ENCODE measurements around the gene CBY1. TPM values are rescaled to one million over a fixed set of nuclear protein-coding genes. Genes with fewer than 3 reads are reported as not detected.
A peak's percentile ranks its signal among the peaks of the same experiment; 100 is the strongest.

CBY1 gene
- total RNA-seq, 4 donors from 2014 or later, result 8.7 to 21.1 (median 13.1) TPM

DNA sequence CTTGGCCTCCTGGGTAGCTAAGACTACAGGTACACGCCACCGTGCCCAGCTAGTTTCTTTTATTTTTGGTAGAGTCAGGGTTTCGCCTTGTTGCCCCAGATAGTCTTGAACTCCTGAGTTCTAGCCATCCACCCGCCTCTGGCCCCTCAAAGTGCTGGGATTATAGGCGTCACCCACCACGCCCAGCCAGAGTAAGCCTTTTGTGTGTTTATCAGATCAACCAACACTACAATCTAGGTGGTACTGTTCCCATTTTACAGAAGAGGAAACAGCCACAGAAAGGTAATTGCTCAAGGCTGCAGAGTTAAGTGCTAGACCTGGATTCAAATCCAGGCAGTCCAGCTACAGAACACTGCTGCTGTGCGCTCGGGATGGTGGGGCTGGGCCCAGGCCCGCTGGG, 28.5 kb downstream of the CBY1 start:
- no peaks in the 10 kb centered on the region for H3K27me3 ChIP-seq
- no peak overlapping the region for H3K27ac ChIP-seq
- H3K36me3 ChIP-seq, result peaks cover 5 to 70% (median 33%) of the 10 kb centered on the region in 3 donors
- DNase-seq, result no peak
- 87% methylated on average over 9 of the region's 9 CpGs for WGBS, 2 donors
- H3K9me3 ChIP-seq, result no peaks in the 10 kb centered on the region
- no peak for TF ChIP-seq POLR2A (IDR thresholded peaks at IDR 0.05)
- TF ChIP-seq, protein P1, sequence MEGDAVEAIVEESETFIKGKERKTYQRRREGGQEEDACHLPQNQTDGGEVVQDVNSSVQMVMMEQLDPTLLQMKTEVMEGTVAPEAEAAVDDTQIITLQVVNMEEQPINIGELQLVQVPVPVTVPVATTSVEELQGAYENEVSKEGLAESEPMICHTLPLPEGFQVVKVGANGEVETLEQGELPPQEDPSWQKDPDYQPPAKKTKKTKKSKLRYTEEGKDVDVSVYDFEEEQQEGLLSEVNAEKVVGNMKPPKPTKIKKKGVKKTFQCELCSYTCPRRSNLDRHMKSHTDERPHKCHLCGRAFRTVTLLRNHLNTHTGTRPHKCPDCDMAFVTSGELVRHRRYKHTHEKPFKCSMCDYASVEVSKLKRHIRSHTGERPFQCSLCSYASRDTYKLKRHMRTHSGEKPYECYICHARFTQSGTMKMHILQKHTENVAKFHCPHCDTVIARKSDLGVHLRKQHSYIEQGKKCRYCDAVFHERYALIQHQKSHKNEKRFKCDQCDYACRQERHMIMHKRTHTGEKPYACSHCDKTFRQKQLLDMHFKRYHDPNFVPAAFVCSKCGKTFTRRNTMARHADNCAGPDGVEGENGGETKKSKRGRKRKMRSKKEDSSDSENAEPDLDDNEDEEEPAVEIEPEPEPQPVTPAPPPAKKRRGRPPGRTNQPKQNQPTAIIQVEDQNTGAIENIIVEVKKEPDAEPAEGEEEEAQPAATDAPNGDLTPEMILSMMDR (IDR thresholded peaks at IDR 0.05), result no peak
- no peak overlapping the region for H3K4me3 ChIP-seq
- intact Hi-C loops (cut with DNase I), result no loop called here
- peaks cover 6 to 24% (median 9%) of the 10 kb centered on the region in 3 donors for H3K4me1 ChIP-seq

DNA sequence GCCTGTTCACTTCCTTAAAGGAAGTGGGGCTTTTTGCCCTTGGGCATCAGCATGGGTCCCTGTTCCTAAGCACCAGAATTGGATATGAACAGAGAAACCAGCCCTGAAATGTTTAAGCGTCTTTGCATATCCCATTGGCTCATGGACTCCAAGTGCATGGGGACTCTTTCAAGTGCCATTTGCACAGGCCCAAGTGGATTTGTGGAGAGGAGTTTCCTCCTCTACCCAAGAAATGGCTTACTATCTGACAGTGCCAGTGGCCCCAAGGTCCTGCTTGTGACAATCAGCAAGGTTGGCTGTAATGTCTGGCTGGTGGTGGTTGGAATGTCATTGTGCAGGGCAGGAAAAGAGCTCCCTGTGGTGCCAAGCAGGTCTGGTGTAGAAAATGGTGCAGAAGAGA, 29.3 kb downstream of the CBY1 start:
- Histone ChIP-seq H3K4me3 (no peak overlapping the region), H3K27ac (no peak overlapping the region), H3K27me3 (no peaks in the 10 kb centered on the region), H3K36me3 (peaks cover 5 to 73% (median 33%) of the 10 kb centered on the region in 3 donors), H3K4me1 (peaks cover 6 to 24% (median 9%) of the 10 kb centered on the region in 3 donors), H3K9me3 (no peaks in the 10 kb centered on the region)
- no peak for DNase-seq
- TF ChIP-seq, protein P1 (IDR thresholded peaks at IDR 0.05), result no peak
- TF ChIP-seq POLR2A (IDR thresholded peaks at IDR 0.05), result no peak
- WGBS, 2 donors, result 89 to 100% methylated on average over 1 of the region's 1 CpG
- intact Hi-C loops (cut with DNase I), result no loop called here

DNA sequence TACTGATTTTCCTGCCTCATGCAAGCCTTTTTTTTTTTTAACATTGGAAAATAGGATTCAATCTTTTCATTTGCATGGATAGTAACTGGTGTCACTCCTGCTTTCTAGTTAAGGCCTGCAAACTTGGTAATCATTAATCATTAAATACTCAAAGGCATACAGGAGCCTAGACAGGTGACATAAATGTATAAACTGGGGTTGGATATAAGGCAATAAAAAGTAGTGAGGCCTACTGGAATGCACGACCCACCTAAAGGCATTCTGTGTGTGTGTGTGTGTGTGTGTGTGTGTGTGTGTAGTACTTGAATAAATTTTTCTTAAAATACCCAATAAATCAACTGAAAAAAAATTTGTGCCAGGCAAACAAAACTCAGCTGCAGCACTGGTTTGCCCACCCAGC, 33.2 kb downstream of the CBY1 start:
- no peaks in the 10 kb centered on the region for H3K9me3 ChIP-seq
- no peaks in the 10 kb centered on the region for H3K4me1 ChIP-seq
- no peak overlapping the region for H3K27ac ChIP-seq
- peaks cover 13 to 83% (median 35%) of the 10 kb centered on the region in 3 donors for H3K36me3 ChIP-seq
- TF ChIP-seq POLR2A (IDR thresholded peaks at IDR 0.05), result no peak
- TF ChIP-seq, protein P1 (IDR thresholded peaks at IDR 0.05), result no peak
- no peak for DNase-seq
- no peak overlapping the region for H3K4me3 ChIP-seq
- intact Hi-C loops (cut with DNase I), result no loop called here
- no peaks in the 10 kb centered on the region for H3K27me3 ChIP-seq
- WGBS, 2 donors, result 69 to 76% methylated on average over 1 of the region's 1 CpG

DNA sequence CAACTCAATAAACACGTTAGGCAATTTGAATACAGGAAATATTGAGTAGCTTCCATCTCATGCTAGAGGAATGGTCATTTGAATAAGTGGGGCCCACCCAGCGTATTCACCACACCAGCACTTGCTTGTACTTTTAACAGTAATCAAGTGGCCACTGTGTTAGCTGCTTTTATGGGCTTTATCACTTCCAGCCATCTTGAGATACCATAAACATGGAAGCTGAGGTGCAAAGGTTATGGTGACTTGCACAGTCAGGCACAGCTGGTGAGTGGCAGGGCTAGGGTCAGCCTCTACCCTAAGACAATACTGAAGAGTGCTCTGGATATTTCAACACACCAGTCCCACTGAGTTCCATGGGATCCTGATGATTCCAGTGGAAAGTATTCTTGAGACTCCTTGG, 37.6 kb downstream of the CBY1 start:
- no peak for DNase-seq
- intact Hi-C loops (cut with DNase I), result no loop called here
- no peaks in the 10 kb centered on the region for H3K27me3 ChIP-seq
- no peak overlapping the region for H3K4me3 ChIP-seq
- TF ChIP-seq, protein P1 (IDR thresholded peaks at IDR 0.05), result no peak
- no peak overlapping the region for H3K27ac ChIP-seq
- peaks cover 21 to 44% (median 39%) of the 10 kb centered on the region in 3 donors for H3K4me1 ChIP-seq
- peaks cover 3 to 41% (median 8%) of the 10 kb centered on the region in 3 donors for H3K36me3 ChIP-seq
- no peaks in the 10 kb centered on the region for H3K9me3 ChIP-seq
- 80 to 81% methylated on average over 2 of the region's 2 CpGs for WGBS, 2 donors

DNA sequence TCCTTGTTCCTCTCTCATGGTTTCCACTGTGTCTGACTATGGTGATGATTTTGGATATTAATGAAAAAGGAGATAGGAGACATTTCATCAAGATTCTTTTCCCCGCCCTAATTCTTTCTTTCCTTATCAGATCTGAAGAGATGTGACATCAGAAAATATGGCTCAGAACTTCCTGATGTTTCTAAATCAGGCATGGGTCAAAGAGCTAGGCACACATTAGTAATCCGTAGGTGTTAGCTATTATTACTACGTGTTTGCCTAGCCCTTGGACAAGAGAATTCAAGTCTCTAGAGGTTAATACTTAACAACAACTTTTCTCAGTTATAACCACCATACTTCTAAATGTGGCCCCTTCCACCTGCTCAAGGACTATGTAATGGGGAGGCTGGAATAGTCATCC, 38.5 kb downstream of the CBY1 start:
- peak overlapping the region in 2 of 4 donors; percentile 96 to 99 for H3K27ac ChIP-seq
- H3K4me3 ChIP-seq, result no peak overlapping the region
- TF ChIP-seq POLR2A (IDR thresholded peaks at IDR 0.05), result no peak
- H3K4me1 ChIP-seq, result peaks cover 30 to 53% (median 46%) of the 10 kb centered on the region in 3 donors
- no peaks in the 10 kb centered on the region for H3K9me3 ChIP-seq
- no peaks in the 10 kb centered on the region for H3K27me3 ChIP-seq
- H3K36me3 ChIP-seq, result peaks cover 3 to 32% (median 8%) of the 10 kb centered on the region in 3 donors
- WGBS, 2 donors, result 34 to 61% methylated on average over 3 of the region's 3 CpGs
- intact Hi-C loops (cut with DNase I), result no loop called here
- no peak for DNase-seq

Data from esophagus squamous epithelium (tissue), 5 donors.